K562 (cell line): ENCODE data around the gene ISG20. TPM values are rescaled to one million over a fixed set of nuclear protein-coding genes. Genes with fewer than 3 reads are reported as not detected.
A peak's percentile ranks its signal among the peaks of the same experiment; 100 is the strongest.

Experiments
- ATAC-seq: fragments of 200-7000 bp; cut with Tn5 transposase; 3 replicates; pipeline ENCODE4 v1.9.1; 2020; ENCODE audit warnings: moderate library complexity
- BruUV-seq: library from RNA; stranded (reverse); fragments of 400-500 nt; replicated peaks from 2 replicates; lab custom pipeline; 2021; lab: Mats Ljungman, UMichigan
- CTCF ChIA-PET: fragments of 300-600 bp; formaldehyde crosslinking; extraction: SDS; loops from one replicate; lab custom pipeline; 2021; ENCODE audit warnings: low intra/inter-chr PET ratio; lab: Yijun Ruan, JAX
- POLR2A ChIA-PET: fragments of 300-600, 350-650 bp; sonication (Branson Sonifier 250); formaldehyde crosslinking; extraction: SDS; loops from one replicate; lab custom pipeline; 2021; ENCODE audit warnings: antibody characterized with exemption, inconsistent platforms; lab: Yijun Ruan, JAX
- DNase-seq, 4 experiments: peaks; one replicate each; pipeline versions ENCODE4 v3.0.0 to v3.0.0-alpha.2; 2011 to 2018; ENCODE audit warnings: low spot score in 3 of 4, mixed read lengths in 3 of 4; ENCODE audit errors: extremely low read depth in 1 of 4
- FAIRE-seq: peaks from 2 replicates; lab custom pipeline; 2011; peaks lifted over from hg19 to GRCh38; lab: Jason Lieb, UNC
- H2AFZ ChIP-seq: 2 replicates; pipeline ENCODE4 v1.6.0; 2011; ENCODE audit warnings: low read depth, low read length, control low read depth, inconsistent platforms
- H3K27ac ChIP-seq: fragments of 200-600 bp; 3 replicates; pipeline ENCODE4 v1.8.0; 2011; ENCODE audit warnings: low read depth, mild to moderate bottlenecking, control low read depth, inconsistent platforms, low read length, moderate library complexity, mixed read lengths; ENCODE audit errors: extremely low read depth
- H3K27me3 ChIP-seq, 2 experiments: fragments of 300-600 bp in 1 of 2; 2 replicates in 1 of 2; 3 replicates in 1 of 2; pipeline versions ENCODE4 v1.6.0 to v1.8.0; 2011; ENCODE audit warnings: inconsistent platforms in 2 of 2, low read length in 2 of 2, mild to moderate bottlenecking in 1 of 2, mixed read lengths in 1 of 2, moderate library complexity in 1 of 2; ENCODE audit not compliant: control insufficient read depth in 2 of 2, insufficient read depth in 2 of 2
- H3K36me3 ChIP-seq: fragments of 300-600 bp; 3 replicates; pipeline ENCODE4 v1.8.0; 2011; ENCODE audit warnings: mild to moderate bottlenecking, low read length, inconsistent platforms; ENCODE audit not compliant: control insufficient read depth, insufficient read depth
- H3K4me1 ChIP-seq, 2 experiments: fragments of 200-600 bp in 1 of 2; replicated peaks in 1 of 2; 2 replicates in 1 of 2; 3 replicates in 1 of 2; pipeline versions ENCODE4 v1.5.1 to v1.8.0; 2011; ENCODE audit warnings: inconsistent platforms in 2 of 2, low read length in 2 of 2, mild to moderate bottlenecking in 1 of 2, mixed read lengths in 1 of 2, moderate library complexity in 1 of 2; ENCODE audit not compliant: control insufficient read depth in 2 of 2, insufficient read depth in 2 of 2
- H3K4me2 ChIP-seq: 2 replicates; pipeline ENCODE4 v1.6.1; 2011; ENCODE audit warnings: low read length, control low read depth, inconsistent platforms, mixed read lengths; ENCODE audit not compliant: insufficient read depth
- H3K4me3 ChIP-seq: fragments of 200-600 bp; sonication (generic), shearing (Covaris generic); 2 replicates; pipeline ENCODE4 v1.5.1; 2016; ENCODE audit warnings: control low read depth, inconsistent platforms
- H3K79me2 ChIP-seq: fragments of 200-600 bp; 3 replicates; pipeline ENCODE4 v1.8.0; 2011; ENCODE audit warnings: low read length, inconsistent platforms; ENCODE audit not compliant: control insufficient read depth, insufficient read depth
- H3K9ac ChIP-seq, 2 experiments: 2 replicates each; pipeline versions ENCODE4 v1.6.0 to v1.6.1; 2011; ENCODE audit warnings: low read depth in 2 of 2, low read length in 2 of 2, control low read depth in 1 of 2, inconsistent platforms in 1 of 2, mild to moderate bottlenecking in 1 of 2, mixed read lengths in 1 of 2; ENCODE audit not compliant: insufficient read depth in 1 of 2
- H3K9me1 ChIP-seq: one replicate; pipeline ENCODE4 v1.6.0; 2011; ENCODE audit warnings: inconsistent platforms, mild to moderate bottlenecking, low read length, moderate library complexity; ENCODE audit not compliant: control insufficient read depth, insufficient read depth
- H3K9me3 ChIP-seq: replicated peaks from 2 replicates; pipeline ENCODE4 v1.5.1; 2011; ENCODE audit warnings: low read depth, low read length, inconsistent platforms; ENCODE audit not compliant: control insufficient read depth, insufficient read depth
- H4K20me1 ChIP-seq: replicated peaks from 2 replicates; pipeline ENCODE4 v1.6.1; 2011; ENCODE audit warnings: low read length, inconsistent platforms, mixed read lengths; ENCODE audit not compliant: control insufficient read depth, insufficient read depth
- FOSL1 ChIP-seq: fragments of 200-800 bp; sonication (Bioruptor generic); conservative IDR thresholded peaks from 2 replicates; pipeline ENCODE4 v1.6.1; 2016; ENCODE audit warnings: missing genetic modification characterization, missing compliant biosample characterization
- HDAC3 ChIP-seq: fragments of 450-650 bp; IDR thresholded peaks from 2 replicates; pipeline ENCODE4 v1.6.1; 2018; ENCODE audit warnings: borderline replicate concordance, mild to moderate bottlenecking, moderate library complexity; ENCODE audit not compliant: partially characterized antibody
- RBM22 ChIP-seq: fragments of 200-400 bp; formaldehyde crosslinking; IDR thresholded peaks from 2 replicates; pipeline ENCODE4 v1.6.1; 2018; ENCODE audit warnings: low read length, low read depth; ENCODE audit not compliant: poor library complexity, severe bottlenecking
- SMARCA4 ChIP-seq: fragments of 450-650 bp; IDR thresholded peaks from 2 replicates; pipeline ENCODE4 v1.6.1; 2016
- ZNF263 ChIP-seq: sonication (generic); formaldehyde crosslinking; IDR thresholded peaks from 2 replicates; pipeline ENCODE4 v1.8.0; 2022; ENCODE audit warnings: mild to moderate bottlenecking, missing genetic modification reagents, borderline replicate concordance
- WGBS: fragments of 100-300 bp; shearing (Covaris generic); methylation state at CpG from one replicate; pipeline ENCODE4 v1.1.6; 2016; ENCODE audit warnings: low coverage, mixed read lengths; ENCODE audit not compliant: insufficient coverage; ENCODE audit errors: missing lambda C conversion rate; 5-methylcytosine and 5-hydroxymethylcytosine counted together
- in situ Hi-C: fragments of 300-500 bp; cut with MboI; formaldehyde crosslinking; loops from 4 replicates; pipeline ENCODE4 v1.15.0; 2018; ENCODE audit warnings: inconsistent platforms, mixed read lengths
- intact Hi-C: fragments of 100-400 bp; cut with micrococcal nuclease; formaldehyde crosslinking; loops from 2 replicates; pipeline ENCODE4 v1.14.2; 2022
- polyA plus RNA-seq, 8 experiments: library from polyadenylated mRNA; depleted of rRNA in 4 of 8; stranded (reverse) in 5 of 8; unstranded in 3 of 8; fragments of >200 nt; fragmentation: Nextera tagmentation in 2 of 8; fragmentation: Illumina TruSeq in 1 of 8; extraction: Ambion mirVana in 2 of 8; extraction: Trizol in 1 of 8; gene quantifications; 2 replicates each; pipeline versions ENCODE4 v1.2.1 to v1.2.3, GENCODE V29; 2011 to 2014; ENCODE audit warnings: inconsistent platforms in 1 of 8, missing spikeins in 1 of 8
- total RNA-seq, 7 experiments: library from RNA; depleted of rRNA in 6 of 7; stranded (reverse); fragments of >200 nt in 6 of 7; fragmentation: Illumina TruSeq in 2 of 7; extraction: Trizol in 2 of 7; gene quantifications; 2 replicates each; pipeline versions ENCODE4 v1.2.1 to v1.2.3, GENCODE V29; 2011 to 2021; ENCODE audit warnings: low replicate concordance in 1 of 7

The ISG20 gene
- total and polyA plus RNA-seq, 9 of the 15 experiments (the other 6 are each of a cell fraction or from before 2014, with no cell fraction given) = 0.06 to 2.1 (median 1.00) TPM

DNA sequence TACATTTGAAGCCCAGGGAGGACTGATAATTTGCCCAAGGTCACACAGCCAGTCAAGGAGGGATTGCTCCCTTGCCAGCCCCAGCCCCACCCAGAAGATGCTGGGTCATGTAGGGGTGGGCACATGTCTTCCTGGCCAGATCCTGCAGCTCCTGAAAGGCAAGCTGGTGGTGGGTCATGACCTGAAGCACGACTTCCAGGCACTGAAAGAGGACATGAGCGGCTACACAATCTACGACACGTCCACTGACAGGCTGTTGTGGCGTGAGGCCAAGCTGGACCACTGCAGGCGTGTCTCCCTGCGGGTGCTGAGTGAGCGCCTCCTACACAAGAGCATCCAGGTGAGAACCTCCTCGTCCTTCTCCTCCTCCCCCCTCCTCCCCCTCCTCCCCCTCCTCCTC, 13.2 kb downstream of the ISG20 start:
- no TSS peak for BruUV-seq
- Histone ChIP-seq H3K27me3 (peaks cover 13 to 57% of the 10 kb centered on the region in 2 experiments; a peak in 4 of 5 replicates), H3K4me2 (no peak overlapping the region), H3K4me3 (no peak overlapping the region), H3K4me1 (no peaks in the 10 kb centered on the region), H4K20me1 (peaks cover 3% of the 10 kb centered on the region; the same call in 1 of the 2 replicates), H3K9me1 (no peaks in the 10 kb centered on the region), H3K9me3 (no peaks in the 10 kb centered on the region), H3K36me3 (no peaks in the 10 kb centered on the region), H3K27ac (no peak overlapping the region), H3K79me2 (no peaks in the 10 kb centered on the region), H3K9ac (no peak overlapping the region), H2AFZ (no peak overlapping the region)
- ChIA-PET POLR2A (no interaction called here), CTCF (no interaction called here)
- in situ Hi-C loops (no loop called here), intact Hi-C loops (no loop called here)
- 35% methylated on average over 4 of the region's 9 CpGs for WGBS
- DNase-seq (no peak), ATAC-seq (no peak), FAIRE-seq (no peak)
- TF ChIP-seq ZNF263 = peak; percentile 55; the same call in 1 of the 2 replicates
- no peak for TF ChIP-seq RBM22
- no peak for TF ChIP-seq SMARCA4
- no peak for TF ChIP-seq FOSL1 (tag)
- TF ChIP-seq HDAC3 = no peak
